Neural progenitor cell (in vitro differentiated cells): ENCODE measurements around the gene PLPPR2. TPM values are rescaled to one million over a fixed set of nuclear protein-coding genes. Genes with fewer than 3 reads are reported as not detected.

Experiments
- DNase-seq: peaks from one replicate; pipeline ENCODE4 v3.0.0-alpha.2; 2016; ENCODE audit warnings: low spot score
- H2AFZ ChIP-seq: fragments of 200-600 bp; sonication (generic); replicated peaks from 2 replicates; pipeline ENCODE4 v1.6.1; 2016; ENCODE audit warnings: antibody characterized with exemption
- H3F3A ChIP-seq: fragments of 200-600 bp; sonication (generic); 2 replicates; pipeline ENCODE4 v1.6.1; 2016; ENCODE audit warnings: antibody characterized with exemption, low read depth
- H3K27ac ChIP-seq: fragments of 200-600 bp; sonication (generic); 2 replicates; pipeline ENCODE4 v1.5.1; 2016; ENCODE audit warnings: mild to moderate bottlenecking
- H3K27me3 ChIP-seq: fragments of 200-600 bp; sonication (generic); 2 replicates; pipeline ENCODE4 v1.6.1; 2016; ENCODE audit warnings: mild to moderate bottlenecking, moderate library complexity
- H3K36me3 ChIP-seq: fragments of 200-600 bp; sonication (generic); 2 replicates; pipeline ENCODE4 v1.5.1; 2016
- H3K4me1 ChIP-seq: fragments of 200-600 bp; sonication (generic); 2 replicates; pipeline ENCODE4 v1.6.1; 2016; ENCODE audit warnings: mixed run types
- H3K4me2 ChIP-seq: fragments of 200-600 bp; sonication (generic); 2 replicates; pipeline ENCODE4 v1.6.1; 2016
- H3K4me3 ChIP-seq: fragments of 200-600 bp; sonication (generic); 2 replicates; pipeline ENCODE4 v1.5.1; 2016
- H3K79me2 ChIP-seq: fragments of 200-600 bp; sonication (generic); 2 replicates; pipeline ENCODE4 v1.6.1; 2016; ENCODE audit warnings: low read depth
- H3K9ac ChIP-seq: fragments of 200-600 bp; sonication (generic); 2 replicates; pipeline ENCODE4 v1.6.1; 2016
- H3K9me3 ChIP-seq: fragments of 200-600 bp; sonication (generic); 2 replicates; pipeline ENCODE4 v1.5.1; 2016; ENCODE audit warnings: low read depth
- H4K20me1 ChIP-seq: fragments of 200-600 bp; sonication (generic); 2 replicates; pipeline ENCODE4 v1.6.1; 2016; ENCODE audit warnings: low read depth
- H3K27ac Mint-ChIP-seq: 3 replicates; pipeline ENCODE4 v1.8.0; 2021; ENCODE audit warnings: mixed read lengths
- H3K27me3 Mint-ChIP-seq: 2 replicates; pipeline ENCODE4 v1.8.0; 2022; ENCODE audit warnings: low read depth, mild to moderate bottlenecking, inconsistent platforms, moderate library complexity, mixed read lengths; ENCODE audit not compliant: insufficient read depth
- H3K36me3 Mint-ChIP-seq: 3 replicates; pipeline ENCODE4 v1.8.0; 2021; ENCODE audit warnings: mixed read lengths
- H3K4me1 Mint-ChIP-seq: 3 replicates; pipeline ENCODE4 v1.8.0; 2021; ENCODE audit warnings: mixed read lengths
- H3K4me3 Mint-ChIP-seq: 3 replicates; pipeline ENCODE4 v1.8.0; 2021; ENCODE audit warnings: mild to moderate bottlenecking, moderate library complexity, mixed read lengths
- H3K9me3 Mint-ChIP-seq: 3 replicates; pipeline ENCODE4 v1.8.0; 2020; ENCODE audit warnings: mixed read lengths
- CTCF ChIP-seq: fragments of 200-600 bp; sonication (generic); IDR thresholded peaks from 2 replicates; pipeline ENCODE4 v1.5.1; 2017; ENCODE audit warnings: antibody characterized with exemption, mild to moderate bottlenecking
- EZH2 ChIP-seq: fragments of 200-600 bp; sonication (generic); IDR thresholded peaks from 2 replicates; pipeline ENCODE4 v1.6.1; 2017; ENCODE audit warnings: antibody characterized with exemption, mild to moderate bottlenecking, moderate library complexity
- EZH2phosphoT487 ChIP-seq: fragments of 200-600 bp; sonication (generic); IDR thresholded peaks from 2 replicates; pipeline ENCODE4 v1.6.1; 2017; ENCODE audit warnings: antibody characterized with exemption
- total RNA-seq: library from RNA; depleted of rRNA; stranded (reverse); fragments of >200 nt; gene quantifications from 2 replicates; pipeline ENCODE4 v1.2.3, GENCODE V29; 2015; ENCODE audit warnings: low replicate concordance

The PLPPR2 gene
- total RNA-seq, 1 donor from 2014 or later, result 0.80 TPM

GRCh38 chr19:11399667-11400066, 44.4 kb downstream of the PLPPR2 start:
- TF ChIP-seq CTCF (no peak), EZH2phosphoT487 (no peak), EZH2 (no peak)
- H3K9me3 Mint-ChIP-seq, result no peaks in the 10 kb centered on the region
- H3K27me3 ChIP-seq, result no peaks in the 10 kb centered on the region

GRCh38 chr19:11400798-11401197, 45.6 kb downstream of the PLPPR2 start:
- Histone ChIP-seq H3F3A (no peaks in the 10 kb centered on the region), H4K20me1 (no peaks in the 10 kb centered on the region), H3K79me2 (no peaks in the 10 kb centered on the region), H3K9ac (no peak overlapping the region), H3K27ac (no peak overlapping the region), H3K4me2 (no peak overlapping the region), H3K4me1 (no peaks in the 10 kb centered on the region), H3K27me3 (no peaks in the 10 kb centered on the region), H2AFZ (no peak overlapping the region), H3K4me3 (no peak overlapping the region), H3K36me3 (no peaks in the 10 kb centered on the region), H3K9me3 (no peaks in the 10 kb centered on the region)
- H3K27me3 Mint-ChIP-seq, result peaks cover 16% of the 10 kb centered on the region
- H3K27ac Mint-ChIP-seq, result no peak overlapping the region
- no peak for DNase-seq
- peaks cover 10% of the 10 kb centered on the region for H3K4me1 Mint-ChIP-seq
- TF ChIP-seq EZH2 (no peak), EZH2phosphoT487 (no peak)
- no peaks in the 10 kb centered on the region for H3K9me3 Mint-ChIP-seq
- H3K4me3 Mint-ChIP-seq, result peak overlapping the region; percentile 3
- H3K36me3 Mint-ChIP-seq, result no peaks in the 10 kb centered on the region

More at GRCh38 chr19:11399667-11400066, 44.4 kb downstream of the PLPPR2 start:
- H3K9me3 ChIP-seq, result no peaks in the 10 kb centered on the region
- no peaks in the 10 kb centered on the region for H3K79me2 ChIP-seq
- no peaks in the 10 kb centered on the region for H3K36me3 ChIP-seq
- no peaks in the 10 kb centered on the region for H3F3A ChIP-seq
- Mint-ChIP-seq H3K27ac (no peak overlapping the region), H3K36me3 (no peaks in the 10 kb centered on the region), H3K4me1 (peaks cover 4% of the 10 kb centered on the region), H3K4me3 (no peak overlapping the region), H3K27me3 (peaks cover 13% of the 10 kb centered on the region)
- no peak overlapping the region for H3K4me2 ChIP-seq
- no peak for DNase-seq
- no peak overlapping the region for H2AFZ ChIP-seq
- H3K4me1 ChIP-seq, result no peaks in the 10 kb centered on the region
- no peak overlapping the region for H3K4me3 ChIP-seq
- no peak overlapping the region for H3K27ac ChIP-seq
- no peaks in the 10 kb centered on the region for H4K20me1 ChIP-seq
- H3K9ac ChIP-seq, result no peak overlapping the region

- Histone ChIP-seq H3K27ac (no peak overlapping the region), H3F3A (no peaks in the 10 kb centered on the region), H3K4me3 (no peak overlapping the region), H3K4me2 (no peak overlapping the region), H2AFZ (no peak overlapping the region), H3K36me3 (no peaks in the 10 kb centered on the region), H3K9ac (no peak overlapping the region), H4K20me1 (no peaks in the 10 kb centered on the region), H3K27me3 (no peaks in the 10 kb centered on the region), H3K4me1 (no peaks in the 10 kb centered on the region), H3K79me2 (no peaks in the 10 kb centered on the region), H3K9me3 (no peaks in the 10 kb centered on the region)
- Mint-ChIP-seq H3K27ac (no peak overlapping the region), H3K4me3 (no peak overlapping the region), H3K4me1 (peaks cover 10% of the 10 kb centered on the region), H3K27me3 (peaks cover 16% of the 10 kb centered on the region), H3K9me3 (no peaks in the 10 kb centered on the region), H3K36me3 (no peaks in the 10 kb centered on the region)
- no peak for DNase-seq
- TF ChIP-seq EZH2 (no peak), EZH2phosphoT487 (no peak), CTCF (no peak)
These were observed 46.7 kb downstream of the PLPPR2 start for GRCh38 chr19:11401808-11402543.

- H3K27me3 ChIP-seq, result no peaks in the 10 kb centered on the region
- H3K9ac ChIP-seq, result peak overlapping the region; percentile 34
- H4K20me1 ChIP-seq, result no peaks in the 10 kb centered on the region
- peak overlapping the region; percentile 24 for H3K4me3 Mint-ChIP-seq
- H3K27ac ChIP-seq, result no peak overlapping the region
- no peaks in the 10 kb centered on the region for H3K9me3 Mint-ChIP-seq
- no peaks in the 10 kb centered on the region for H3K4me1 ChIP-seq
- H3K36me3 ChIP-seq, result no peaks in the 10 kb centered on the region
- no peaks in the 10 kb centered on the region for H3K36me3 Mint-ChIP-seq
- H3K27me3 Mint-ChIP-seq, result peaks cover 20% of the 10 kb centered on the region
- peak overlapping the region; percentile 34 for H3K27ac Mint-ChIP-seq
- peaks cover 10% of the 10 kb centered on the region for H3K4me1 Mint-ChIP-seq
- no peaks in the 10 kb centered on the region for H3K79me2 ChIP-seq
- H3K4me3 ChIP-seq, result no peak overlapping the region
- no peak overlapping the region for H3K4me2 ChIP-seq
- no peak overlapping the region for H2AFZ ChIP-seq
- H3F3A ChIP-seq, result no peaks in the 10 kb centered on the region
- TF ChIP-seq CTCF, result no peak
- no peak for DNase-seq
- H3K9me3 ChIP-seq, result no peaks in the 10 kb centered on the region
These were observed 49.5 kb downstream of the PLPPR2 start for GRCh38 chr19:11404588-11405222.
